IPS-11a (cell line): Measurements from ENCODE around the gene GIMAP8.
"Not testable (repeated sequence)": the region's sequence is repeated elsewhere in the genome, so short reads cannot be mapped to it uniquely, and the experiment has no call there.

Experiments used
- H3K4me3 ChIP-seq: one replicate; pipeline ENCODE4 v1.5.1; 2013; ENCODE audit warnings: low read depth, low read length, control low read depth

The GIMAP8 gene

GRCh38 chr7:150435390-150436073, 14.9 kb upstream of the GIMAP8 start:
- no peak overlapping the region for H3K4me3 ChIP-seq

- H3K4me3 ChIP-seq: no peak overlapping the region
Observed at GRCh38 chr7:150439967-150440366, 10.5 kb upstream of the GIMAP8 start.

GRCh38 chr7:150441524-150441923, 8.9 kb upstream of the GIMAP8 start:
- no peak overlapping the region for H3K4me3 ChIP-seq

GRCh38 chr7:150442811-150443210, 7.6 kb upstream of the GIMAP8 start:
- H3K4me3 ChIP-seq: no peak overlapping the region

- no peak overlapping the region for H3K4me3 ChIP-seq
Observed at GRCh38 chr7:150443793-150444540, 6.5 kb upstream of the GIMAP8 start.

GRCh38 chr7:150444674-150445365, 5.6 kb upstream of the GIMAP8 start:
- no peak overlapping the region for H3K4me3 ChIP-seq

GRCh38 chr7:150446288-150446938, 4.0 kb upstream of the GIMAP8 start:
- H3K4me3 ChIP-seq: no peak overlapping the region

GRCh38 chr7:150447966-150448788, 2.3 kb upstream of the GIMAP8 start:
- no peak overlapping the region for H3K4me3 ChIP-seq

- H3K4me3 ChIP-seq: no peak overlapping the region
Observed at GRCh38 chr7:150448789-150449147, 1.7 kb upstream of the GIMAP8 start.

GRCh38 chr7:150449206-150449952, 1.1 kb upstream of the GIMAP8 start:
- H3K4me3 ChIP-seq: no peak overlapping the region

GRCh38 chr7:150451097-150451793, 815 bp downstream of the GIMAP8 start:
- H3K4me3 ChIP-seq: no peak overlapping the region

GRCh38 chr7:150451833-150452461, 1.5 kb downstream of the GIMAP8 start:
- no peak overlapping the region for H3K4me3 ChIP-seq

- H3K4me3 ChIP-seq: no peak overlapping the region
Observed at GRCh38 chr7:150453181-150453580, 2.8 kb downstream of the GIMAP8 start.

- H3K4me3 ChIP-seq: no peak overlapping the region
Observed at GRCh38 chr7:150453892-150454291, 3.5 kb downstream of the GIMAP8 start.

GRCh38 chr7:150457064-150457463, 6.6 kb downstream of the GIMAP8 start:
- H3K4me3 ChIP-seq: not testable (repeated sequence)

- H3K4me3 ChIP-seq: no peak overlapping the region
Observed at GRCh38 chr7:150458235-150458634, 7.8 kb downstream of the GIMAP8 start.

GRCh38 chr7:150458756-150459155, 8.3 kb downstream of the GIMAP8 start:
- H3K4me3 ChIP-seq: no peak overlapping the region

- no peak overlapping the region for H3K4me3 ChIP-seq
Observed at GRCh38 chr7:150461520-150461919, 11.1 kb downstream of the GIMAP8 start.

- H3K4me3 ChIP-seq: no peak overlapping the region
Observed at GRCh38 chr7:150462413-150462812, 12.0 kb downstream of the GIMAP8 start.
